ENCODE results near the gene CERS3.

GRCh38 chr15:100350434-100351226 lies 178.1 kb downstream of the CERS3 start:
- TF ChIP-seq POLR2AphosphoS5 (IDR thresholded peaks at IDR 0.05) (peak in 2 of 3 donors; percentile 47 to 65), POLR2A (IDR thresholded peaks at IDR 0.05) (no peak), CTCF (IDR thresholded peaks at IDR 0.05) (no peak), EP300 (IDR thresholded peaks at IDR 0.05; ENCODE audit: low read depth) (no peak)
